ENCODE data around the gene TREX2.

The TREX2 gene

GRCh38 chrX:153445856-153446635, at the start of gene TREX2:
Gene TREX2 (minus strand): TSS chrX:153446056. CDS start chrX:153445430, 626 bp downstream.
- no peaks in the 10 kb centered on the region; the same call in 1 of the 2 replicates for H3K36me3 ChIP-seq (ENCODE audit: insufficient read depth, low read length)
- no peaks in the 10 kb centered on the region for H3F3A ChIP-seq (ENCODE audit: insufficient read depth, low read length)
- H3K4me2 ChIP-seq (ENCODE audit: low read length) = no peak within 1 kb of the TSS
- H3K4me3 ChIP-seq (ENCODE audit: low read depth, low read length, poor library complexity, severe bottlenecking) = no peak within 1 kb of the TSS
- TF ChIP-seq EZH2 (IDR thresholded peaks at IDR 0.05; ENCODE audit: borderline replicate concordance, low read length) = no peak
- no peak for TF ChIP-seq CTCF (IDR thresholded peaks at IDR 0.05; ENCODE audit: low read length)
- no peaks in the 10 kb centered on the region for H3K79me2 ChIP-seq (ENCODE audit: insufficient read depth, low read length)
- no peaks in the 10 kb centered on the region for H3K27me3 ChIP-seq (ENCODE audit: insufficient read depth, low read length)
- H4K20me1 ChIP-seq (ENCODE audit: insufficient read depth, low read length) = no peaks in the 10 kb centered on the region
- H2AFZ ChIP-seq (ENCODE audit: low read length) = no peak within 1 kb of the TSS
- H3K27ac ChIP-seq (ENCODE audit: low read depth, low read length, poor library complexity, severe bottlenecking) = no peak within 1 kb of the TSS
- H3K9ac ChIP-seq (ENCODE audit: low read length) = no peak within 1 kb of the TSS
- no peaks in the 10 kb centered on the region for H3K4me1 ChIP-seq (ENCODE audit: insufficient read depth, low read length, severe bottlenecking)
- H3K9me2 ChIP-seq (ENCODE audit: low read depth, low read length) = no peaks in the 10 kb centered on the region
- no peaks in the 10 kb centered on the region for H3K9me3 ChIP-seq (ENCODE audit: low read length)

GRCh38 chrX:153495362-153495751, 49.5 kb upstream of the TREX2 start:
- Histone ChIP-seq H3K4me3 (ENCODE audit: low read depth, low read length, poor library complexity, severe bottlenecking) (no peak overlapping the region), H3F3A (ENCODE audit: insufficient read depth, low read length) (no peaks in the 10 kb centered on the region), H3K27ac (ENCODE audit: low read depth, low read length, poor library complexity, severe bottlenecking) (no peak overlapping the region), H3K9ac (ENCODE audit: low read length) (no peak overlapping the region), H3K27me3 (ENCODE audit: insufficient read depth, low read length) (no peaks in the 10 kb centered on the region), H3K4me2 (ENCODE audit: low read length) (no peak overlapping the region), H2AFZ (ENCODE audit: low read length) (no peak overlapping the region), H3K9me2 (ENCODE audit: low read depth, low read length) (no peaks in the 10 kb centered on the region), H3K9me3 (ENCODE audit: low read length) (no peaks in the 10 kb centered on the region), H3K36me3 (ENCODE audit: insufficient read depth, low read length) (no peaks in the 10 kb centered on the region), H3K79me2 (ENCODE audit: insufficient read depth, low read length) (no peaks in the 10 kb centered on the region), H3K4me1 (ENCODE audit: insufficient read depth, low read length, severe bottlenecking) (no peaks in the 10 kb centered on the region), H4K20me1 (ENCODE audit: insufficient read depth, low read length) (no peaks in the 10 kb centered on the region)
- TF ChIP-seq CTCF (IDR thresholded peaks at IDR 0.05; ENCODE audit: low read length) = no peak

GRCh38 chrX:153494541-153495361, 48.9 kb upstream of the TREX2 start, which contains the start of gene BGN:
Gene BGN (plus strand): TSS chrX:153494980. CDS start chrX:153504632, 9,652 bp downstream.
- no peak within 1 kb of the TSS for H3K4me3 ChIP-seq (ENCODE audit: low read depth, low read length, poor library complexity, severe bottlenecking)

More at GRCh38 chrX:153494541-153495361, 48.9 kb upstream of the TREX2 start, which contains the start of gene BGN:
- Histone ChIP-seq H3K36me3 (ENCODE audit: insufficient read depth, low read length) (no peaks in the 10 kb centered on the region), H3F3A (ENCODE audit: insufficient read depth, low read length) (no peaks in the 10 kb centered on the region), H4K20me1 (ENCODE audit: insufficient read depth, low read length) (no peaks in the 10 kb centered on the region), H3K27ac (ENCODE audit: low read depth, low read length, poor library complexity, severe bottlenecking) (no peak within 1 kb of the TSS), H3K4me2 (ENCODE audit: low read length) (no peak within 1 kb of the TSS), H3K9me2 (ENCODE audit: low read depth, low read length) (no peaks in the 10 kb centered on the region), H3K9ac (ENCODE audit: low read length) (no peak within 1 kb of the TSS), H3K79me2 (ENCODE audit: insufficient read depth, low read length) (no peaks in the 10 kb centered on the region), H3K27me3 (ENCODE audit: insufficient read depth, low read length) (no peaks in the 10 kb centered on the region), H3K9me3 (ENCODE audit: low read length) (no peaks in the 10 kb centered on the region), H3K4me1 (ENCODE audit: insufficient read depth, low read length, severe bottlenecking) (no peaks in the 10 kb centered on the region), H2AFZ (ENCODE audit: low read length) (no peak within 1 kb of the TSS)
- TF ChIP-seq EZH2 (IDR thresholded peaks at IDR 0.05; ENCODE audit: borderline replicate concordance, low read length) (no peak), CTCF (IDR thresholded peaks at IDR 0.05; ENCODE audit: low read length) (no peak)
